GM04504 (cell line): ENCODE measurements around the gene TTLL5.
"Not testable (repeated sequence)": the region's sequence is repeated elsewhere in the genome, so short reads cannot be mapped to it uniquely, and the experiment has no call there.

Experiments used
- DNase-seq: peaks from one replicate; pipeline ENCODE4 v3.0.0-alpha.2; 2012; ENCODE audit warnings: low read depth

TTLL5 gene

GRCh38 chr14:75910048-75910447 lies 249.0 kb downstream of the TTLL5 start:
- no peak for DNase-seq

DNA sequence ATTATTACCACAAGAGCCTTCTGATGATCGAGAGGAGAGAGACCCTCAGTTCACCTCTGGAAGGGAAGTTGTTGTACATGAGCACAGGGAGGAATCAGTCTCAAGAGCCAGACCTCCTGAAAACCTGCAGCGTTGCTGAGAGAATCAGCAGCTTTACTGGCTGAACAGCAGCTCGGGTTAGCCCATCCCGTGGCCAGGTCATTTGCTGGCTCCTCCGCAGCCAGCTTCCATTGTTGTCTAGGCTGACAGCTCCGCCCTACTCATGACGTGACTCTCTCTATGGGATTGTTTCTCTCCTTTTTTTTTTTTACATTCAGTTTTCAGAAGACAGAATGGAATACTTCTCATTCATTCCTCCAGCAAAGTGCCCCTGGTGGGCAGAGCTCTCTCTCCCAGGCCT lies 250.8 kb downstream of the TTLL5 start:
- DNase-seq = no peak

DNA sequence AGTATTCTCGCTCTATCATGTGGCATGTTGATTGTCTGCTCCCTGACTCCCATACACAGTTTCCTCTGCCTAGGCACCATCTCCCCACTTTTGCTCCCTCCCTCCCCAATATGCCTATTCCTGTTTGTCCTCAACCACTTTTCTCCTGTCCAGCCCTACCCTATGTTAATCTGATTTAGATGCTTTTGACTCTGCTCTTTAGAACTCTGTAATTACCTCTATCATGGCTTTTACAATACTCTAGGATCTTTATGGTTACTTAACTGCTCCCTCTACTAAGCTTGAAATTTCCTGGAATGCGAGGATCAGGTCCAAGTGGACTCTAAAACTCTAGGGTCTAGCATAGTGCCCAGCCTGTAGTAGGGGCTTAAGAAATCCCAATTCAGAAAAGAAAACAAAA lies 252.1 kb downstream of the TTLL5 start:
- DNase-seq = no peak

DNA sequence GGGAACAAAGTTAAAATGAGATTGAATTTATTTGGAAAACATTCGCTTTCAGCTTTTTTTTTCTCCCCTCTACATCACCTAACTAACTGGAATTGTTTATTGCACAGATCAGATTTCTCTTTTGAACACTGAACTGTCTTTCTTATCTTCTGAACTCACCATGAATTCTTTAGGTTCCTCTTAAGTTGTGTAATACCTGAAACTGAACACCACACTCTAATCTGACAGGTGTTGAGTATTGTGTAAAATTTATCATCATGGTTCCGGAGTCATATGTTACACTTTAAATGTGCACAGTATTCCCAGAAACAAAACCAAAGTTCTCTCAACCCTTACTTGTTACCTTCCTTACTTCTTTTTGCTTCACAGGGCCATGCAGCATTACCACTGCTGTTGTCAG lies 254.0 kb downstream of the TTLL5 start:
- DNase-seq = no peak

DNA sequence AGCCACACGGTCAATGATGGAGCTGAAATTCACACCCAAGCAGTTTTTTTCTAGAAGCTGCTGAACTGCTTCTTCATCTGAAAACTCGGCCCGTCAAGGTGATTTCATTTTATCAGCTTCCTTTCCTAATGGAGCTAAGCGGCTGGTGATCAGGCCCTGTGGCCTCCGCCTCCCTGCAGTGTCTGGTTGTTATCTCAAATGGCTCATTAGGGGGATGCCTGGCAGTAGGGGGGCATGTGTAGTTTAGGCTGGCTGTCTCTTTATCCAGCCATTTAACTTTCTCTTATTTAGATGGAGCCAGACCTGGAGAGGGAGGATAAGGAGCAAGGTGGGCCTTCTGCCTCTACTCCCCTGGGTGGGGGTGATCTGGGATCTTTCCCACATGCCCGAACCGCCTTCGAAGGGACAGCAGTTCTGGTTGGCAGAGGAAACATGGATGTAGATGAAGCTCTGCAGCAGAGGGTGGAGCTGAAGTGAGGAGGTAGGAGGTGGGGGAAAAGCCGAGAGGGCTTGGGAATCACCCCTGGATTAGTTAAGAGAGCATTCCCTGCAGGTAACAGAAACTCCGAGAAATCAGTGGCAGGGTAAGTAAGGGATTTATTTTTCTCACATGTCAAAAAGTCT lies 256.4 kb downstream of the TTLL5 start:
- DNase-seq = no peak

DNA sequence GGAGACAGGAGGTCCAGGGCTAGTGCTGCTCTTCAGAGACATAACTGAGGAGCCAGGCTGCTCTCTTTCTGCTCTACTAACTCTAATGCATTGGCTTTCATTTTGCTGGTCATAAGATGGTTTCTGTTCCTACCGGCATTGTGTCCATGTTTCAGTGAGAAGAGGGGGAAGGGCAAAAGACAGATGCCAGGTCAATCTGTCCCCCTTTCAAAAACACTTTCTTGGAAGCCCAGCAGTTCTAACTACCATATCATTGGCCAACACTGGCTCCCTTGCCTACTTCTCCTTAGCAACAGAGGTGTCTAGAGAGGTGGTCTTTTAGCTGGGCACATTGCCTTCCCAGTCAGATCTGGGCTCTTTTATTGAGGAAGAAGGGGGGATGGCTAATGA lies 256.9 kb downstream of the TTLL5 start:
- DNase-seq = no peak

DNA sequence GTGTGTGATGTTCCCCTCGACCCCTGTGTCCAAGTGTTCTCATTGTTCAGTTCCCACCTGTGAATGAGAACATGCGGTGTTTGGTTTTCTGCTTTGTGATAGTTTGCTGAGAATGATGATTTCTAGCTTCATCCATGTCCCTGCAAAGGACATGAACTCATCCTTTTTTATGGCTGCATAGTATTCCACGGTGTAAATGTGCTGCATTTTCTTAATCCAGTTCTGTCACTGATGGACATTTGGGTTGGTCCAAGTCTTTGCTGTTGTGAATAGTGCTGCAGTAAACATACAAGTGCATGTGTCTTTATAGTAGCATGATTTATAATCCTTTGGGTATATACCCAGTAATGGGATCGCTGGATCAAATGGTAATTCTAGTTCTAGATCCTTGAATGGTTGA lies 259.4 kb downstream of the TTLL5 start:
- DNase-seq = not testable (repeated sequence)

DNA sequence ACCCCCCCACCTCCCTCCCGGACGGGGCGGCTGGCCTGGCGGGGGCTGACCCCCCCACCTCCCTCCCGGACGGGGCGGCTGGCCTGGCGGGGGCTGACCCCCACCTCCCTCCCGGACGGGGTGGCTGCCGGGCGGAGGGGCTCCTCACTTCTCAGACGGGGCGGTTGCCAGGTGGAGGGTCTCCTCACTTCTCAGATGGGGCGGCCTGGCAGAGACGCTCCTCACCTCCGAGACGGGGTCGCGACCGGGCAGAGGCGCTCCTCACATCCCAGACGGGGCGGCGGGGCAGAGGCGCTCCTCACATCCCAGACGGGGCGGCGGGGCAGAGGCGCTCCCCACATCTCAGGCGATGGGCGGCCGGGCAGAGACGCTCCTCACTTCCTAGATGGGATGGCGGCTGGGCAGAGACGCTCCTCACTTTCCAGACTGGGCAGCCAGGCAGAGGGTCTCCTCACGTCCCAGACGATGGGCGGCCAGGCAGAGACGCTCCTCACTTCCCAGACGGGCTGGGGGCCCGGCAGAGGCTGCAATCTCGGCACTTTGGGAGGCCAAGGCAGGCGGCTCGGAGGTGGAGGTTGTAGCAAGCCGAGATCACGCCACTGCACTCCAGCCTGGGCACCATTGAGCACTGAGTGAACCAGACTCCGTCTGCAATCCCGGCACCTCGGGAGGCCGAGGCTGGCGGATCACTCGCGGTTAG lies 264.2 kb downstream of the TTLL5 start:
- not testable (repeated sequence) for DNase-seq

DNA sequence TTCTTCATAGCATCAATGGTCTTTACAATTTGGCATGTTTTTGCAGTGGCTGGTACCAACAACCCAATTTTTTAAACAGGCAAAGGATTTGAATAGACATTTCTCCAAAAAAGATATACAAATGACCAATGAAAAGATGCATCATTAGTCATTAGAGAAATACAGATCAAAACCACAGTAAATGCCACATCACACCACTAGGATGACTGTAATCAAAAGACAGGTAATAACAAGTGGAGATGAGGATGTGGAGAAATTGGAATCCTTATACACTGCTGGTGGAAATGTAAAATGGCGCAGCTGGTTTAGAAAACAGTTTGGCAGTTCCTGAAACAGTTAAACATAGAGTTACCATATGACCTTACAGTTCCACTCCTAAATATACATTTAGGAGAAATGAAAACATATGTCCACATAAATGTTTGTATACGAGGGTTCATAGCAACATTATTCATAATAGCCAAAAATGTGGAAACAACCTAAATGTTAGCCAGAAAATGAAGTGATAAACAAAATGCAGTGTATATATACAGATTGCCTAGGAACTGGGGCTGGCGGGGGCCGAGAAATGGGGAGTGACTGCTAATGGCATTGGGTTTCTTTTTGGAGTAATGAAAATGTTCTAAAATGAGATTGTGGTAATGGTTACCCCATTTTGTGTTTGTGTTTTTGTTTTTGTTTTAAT lies 265.5 kb downstream of the TTLL5 start:
- no peak for DNase-seq

- no peak for DNase-seq
Measured at GRCh38 chr14:75927564-75928087, 266.6 kb downstream of the TTLL5 start.

- no peak for DNase-seq
Measured at GRCh38 chr14:75928690-75929181, 267.7 kb downstream of the TTLL5 start.

DNA sequence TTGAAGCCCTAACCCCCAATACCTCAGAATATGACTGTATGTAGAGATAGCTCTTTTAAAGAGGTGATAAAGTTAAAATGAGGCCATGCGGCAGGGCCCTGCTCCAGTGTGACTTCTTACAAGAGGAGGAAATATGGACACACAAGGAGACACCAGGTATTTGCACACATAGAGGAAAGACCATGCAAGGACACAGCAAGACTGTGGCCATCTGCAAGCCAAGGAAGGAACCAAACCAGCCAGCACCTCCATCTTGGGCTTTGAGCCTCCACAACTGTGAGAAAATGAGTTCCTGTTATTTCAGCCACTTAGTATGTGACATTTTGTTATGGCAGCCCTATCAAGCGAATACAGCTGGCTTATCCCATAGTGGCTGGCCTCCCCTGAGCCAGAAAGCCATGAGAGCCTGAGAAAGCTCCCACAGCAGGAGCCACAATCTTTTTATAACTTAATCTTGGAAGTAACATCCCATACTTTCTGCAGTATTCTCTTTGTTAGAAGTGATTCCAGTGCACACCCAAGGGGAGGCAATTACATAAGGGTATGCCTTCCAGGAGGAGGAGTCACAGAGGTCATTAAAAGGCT lies 272.8 kb downstream of the TTLL5 start:
- DNase-seq = no peak

GRCh38 chr14:75934998-75935628 lies 274.1 kb downstream of the TTLL5 start:
- DNase-seq = no peak

DNA sequence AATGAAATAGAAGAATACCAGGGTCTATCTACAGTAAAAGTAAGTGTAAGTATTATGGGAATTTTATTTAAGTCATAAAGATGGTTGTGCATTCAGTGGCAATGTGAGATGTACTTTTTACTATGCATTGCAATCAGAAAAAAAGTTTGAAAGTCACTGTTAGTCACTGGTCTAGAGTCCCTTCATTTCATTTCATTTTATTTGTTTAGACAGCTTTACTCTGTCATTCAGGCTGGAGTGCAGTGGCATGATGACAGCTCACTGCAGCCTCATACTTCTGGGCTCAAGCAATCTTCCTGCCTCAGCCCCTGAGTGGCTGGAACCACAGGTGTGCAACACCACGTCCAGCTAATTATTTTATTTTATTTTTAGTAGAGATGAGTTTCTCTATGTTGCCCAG lies 278.2 kb downstream of the TTLL5 start:
- DNase-seq = no peak

- no peak for DNase-seq
Measured at GRCh38 chr14:75941030-75941429, 280.0 kb downstream of the TTLL5 start.

DNA sequence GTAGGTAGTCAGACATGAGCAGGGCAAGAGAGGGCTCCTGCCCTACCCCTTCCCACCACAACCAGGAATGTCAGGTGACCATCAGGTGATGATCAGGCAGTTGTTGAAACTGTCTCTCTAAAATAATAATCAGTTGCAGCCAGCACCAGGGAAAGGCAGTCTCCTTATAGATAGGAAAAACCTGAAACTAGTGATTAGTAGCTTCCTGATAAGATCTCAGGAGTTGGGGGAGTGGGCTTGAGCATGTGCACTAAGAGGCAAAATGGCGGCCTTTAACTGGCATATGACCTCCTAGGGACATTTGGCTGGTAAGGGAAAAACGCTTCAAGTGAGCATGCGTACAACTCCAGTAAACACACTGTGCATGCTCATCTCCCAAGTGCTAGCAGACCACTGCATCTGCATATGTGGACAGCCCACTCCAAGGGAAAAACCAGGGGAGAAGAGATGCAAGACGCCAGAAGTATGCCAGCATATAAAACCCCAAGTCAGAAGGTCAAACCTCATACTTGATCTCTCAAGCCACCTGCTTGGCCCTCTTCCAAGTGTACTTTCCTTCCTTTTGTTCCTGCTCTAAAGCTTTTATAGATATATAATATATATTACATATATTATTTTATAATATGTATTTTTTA lies 283.7 kb downstream of the TTLL5 start:
- no peak for DNase-seq

GRCh38 chr14:75946785-75947184 lies 285.7 kb downstream of the TTLL5 start:
- no peak for DNase-seq

DNA sequence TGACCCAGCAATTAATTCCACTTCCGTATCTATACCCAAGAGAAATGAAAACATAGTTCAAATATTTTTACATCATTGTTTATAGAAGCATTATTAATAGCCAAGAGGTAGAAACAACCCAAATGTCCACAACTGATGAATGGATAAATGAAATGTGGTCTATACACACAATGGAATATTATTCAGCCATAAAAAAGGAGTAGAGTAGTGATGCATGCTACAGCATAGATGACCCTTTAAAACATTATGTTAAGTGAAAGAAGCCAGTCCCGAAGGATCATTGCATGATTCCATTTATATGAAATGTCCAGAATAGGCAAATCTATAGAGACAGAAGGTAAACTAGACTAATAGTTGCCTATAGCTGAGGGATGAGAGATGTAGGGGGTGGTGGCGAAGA lies 291.4 kb downstream of the TTLL5 start:
- no peak for DNase-seq

GRCh38 chr14:75959031-75959430 lies 298.0 kb downstream of the TTLL5 start:
- DNase-seq = no peak

DNA sequence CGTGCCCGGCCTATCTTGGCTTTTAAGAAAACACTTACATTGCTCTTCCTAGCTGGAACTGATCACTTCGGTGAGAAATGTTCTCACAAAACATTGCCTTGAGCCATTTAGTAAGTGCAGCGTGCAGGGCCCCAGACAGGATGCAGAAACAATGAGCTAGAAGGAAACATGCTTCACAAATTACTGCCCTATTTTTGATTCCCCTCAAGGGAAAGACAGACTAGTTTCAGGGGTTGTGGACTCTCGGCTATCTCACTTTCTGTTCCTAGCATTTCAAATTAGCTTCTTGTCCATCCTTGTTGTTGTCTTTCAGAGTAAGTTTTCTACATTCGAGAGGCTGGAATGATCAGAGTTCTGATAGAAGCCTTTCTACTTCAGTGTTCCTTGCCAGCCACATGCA lies 299.2 kb downstream of the TTLL5 start:
- no peak for DNase-seq

- no peak for DNase-seq
Measured at GRCh38 chr14:75961662-75962061, 300.6 kb downstream of the TTLL5 start.

DNA sequence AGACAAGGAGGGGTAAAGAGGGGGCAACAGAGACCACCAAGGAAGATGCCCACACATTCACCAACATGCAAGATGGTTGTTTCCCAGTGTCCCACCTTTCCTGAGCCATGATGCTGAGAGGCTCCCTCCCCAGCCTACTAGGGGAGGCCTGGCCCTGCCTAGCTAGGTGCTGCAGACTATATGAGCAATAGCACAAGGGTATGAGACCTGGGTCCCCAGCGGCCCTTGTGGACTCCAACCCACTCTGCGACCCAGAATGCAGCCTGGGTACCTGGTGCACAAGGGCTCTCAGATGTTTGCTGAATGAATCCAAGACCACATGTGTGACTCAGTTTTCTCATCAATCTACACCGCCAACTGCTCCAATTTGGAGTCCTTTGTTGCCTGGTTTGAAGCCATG lies 306.8 kb downstream of the TTLL5 start:
- no peak for DNase-seq
